Erythroblast (primary cell): ENCODE data around the gene GRB7.
"Not testable (repeated sequence)": the region's sequence is repeated elsewhere in the genome, so short reads cannot be mapped to it uniquely, and the experiment has no call there.

Source experiments
- DNase-seq, 2 experiments: peaks; one replicate each; lab custom pipeline; 2025; lab: John Stamatoyannopoulos, UW
- GATA1 ChIP-seq: IDR thresholded peaks from 2 replicates; pipeline ENCODE4 v1.6.1; 2011; ENCODE audit warnings: low read depth, mild to moderate bottlenecking, control low read depth, low read length, moderate library complexity
- POLR2A ChIP-seq: IDR thresholded peaks from 2 replicates; pipeline ENCODE4 v1.6.1; 2011; ENCODE audit warnings: mild to moderate bottlenecking, low read length

The GRB7 gene

GRCh38 chr17:39745335-39746144 lies 7.8 kb downstream of the GRB7 start:
- TF ChIP-seq POLR2A (no peak), GATA1 (no peak)
- DNase-seq, result no peak

- no peak for TF ChIP-seq POLR2A
- no peak for TF ChIP-seq GATA1
- DNase-seq, result no peak
Measured at GRCh38 chr17:39746145-39746461, 8.4 kb downstream of the GRB7 start.

GRCh38 chr17:39747745-39748144 lies 10.0 kb downstream of the GRB7 start:
- no peak for TF ChIP-seq GATA1
- DNase-seq, result no peak

GRCh38 chr17:39748444-39749034 lies 10.8 kb downstream of the GRB7 start:
- DNase-seq, result not testable (repeated sequence)

GRCh38 chr17:39750131-39751015 lies 12.6 kb downstream of the GRB7 start:
- DNase-seq, result no peak
- TF ChIP-seq GATA1 (no peak), POLR2A (no peak)

- TF ChIP-seq POLR2A (no peak), GATA1 (no peak)
- no peak for DNase-seq
Measured at GRCh38 chr17:39751016-39751543, 13.3 kb downstream of the GRB7 start.

GRCh38 chr17:39751637-39752036 lies 13.9 kb downstream of the GRB7 start:
- TF ChIP-seq POLR2A, result no peak
- no peak for TF ChIP-seq GATA1
- DNase-seq, result no peak

- no peak for DNase-seq
- no peak for TF ChIP-seq POLR2A
- TF ChIP-seq GATA1, result no peak
Measured at GRCh38 chr17:39752241-39752881, 14.6 kb downstream of the GRB7 start.

- peak; percentile 82 to 90 for DNase-seq
- no peak for TF ChIP-seq POLR2A
- no peak for TF ChIP-seq GATA1
Measured at GRCh38 chr17:39753514-39754160, 15.9 kb downstream of the GRB7 start.

- TF ChIP-seq GATA1 (no peak), POLR2A (peak; percentile 81)
- peak; percentile 90 to 93 for DNase-seq
Measured at GRCh38 chr17:39754161-39754957, 16.6 kb downstream of the GRB7 start.

- TF ChIP-seq GATA1 (no peak), POLR2A (no peak)
- no peak for DNase-seq
Measured at GRCh38 chr17:39754958-39755553, 17.3 kb downstream of the GRB7 start.

- DNase-seq, result peak in 1 of 2 experiments; percentile 11
- TF ChIP-seq GATA1 (no peak), POLR2A (no peak)
Measured at GRCh38 chr17:39755554-39756379, 18.0 kb downstream of the GRB7 start.
